Osteoblast (primary cell): ENCODE results near the gene THTPA. TPM values are rescaled to one million over a fixed set of nuclear protein-coding genes. Genes with fewer than 3 reads are reported as not detected.

ENCODE experiments used
- DNase-seq: peaks from one replicate; pipeline ENCODE4 v3.0.0; 2011; ENCODE audit warnings: low spot score, mixed read lengths; ENCODE audit not compliant: insufficient read length; ENCODE audit errors: missing footprints
- H2AFZ ChIP-seq: 2 replicates; pipeline ENCODE4 v1.6.0; 2011; ENCODE audit warnings: mild to moderate bottlenecking, low read length
- H3K27ac ChIP-seq: 2 replicates; pipeline ENCODE4 v1.5.1; 2011; ENCODE audit warnings: mild to moderate bottlenecking, low read depth, low read length, moderate library complexity
- H3K27me3 ChIP-seq: 2 replicates; pipeline ENCODE4 v1.6.0; 2012; ENCODE audit warnings: mild to moderate bottlenecking, control low read depth, inconsistent platforms, low read length, moderate library complexity; ENCODE audit not compliant: insufficient read depth
- H3K36me3 ChIP-seq: 2 replicates; pipeline ENCODE4 v1.5.1; 2011; ENCODE audit warnings: mild to moderate bottlenecking, low read length, control low read depth, moderate library complexity; ENCODE audit not compliant: insufficient read depth
- H3K4me1 ChIP-seq: 2 replicates; pipeline ENCODE4 v1.5.1; 2011; ENCODE audit warnings: mild to moderate bottlenecking, low read length, control low read depth, moderate library complexity; ENCODE audit not compliant: insufficient read depth
- H3K4me2 ChIP-seq: 2 replicates; pipeline ENCODE4 v1.6.0; 2011; ENCODE audit warnings: mild to moderate bottlenecking, low read length; ENCODE audit not compliant: insufficient read depth
- H3K4me3 ChIP-seq: fragments of 200-600 bp; sonication (generic); 3 replicates; pipeline ENCODE4 v1.5.1; 2012; ENCODE audit warnings: mild to moderate bottlenecking, low read length, inconsistent platforms; ENCODE audit not compliant: insufficient read depth
- H3K79me2 ChIP-seq: 2 replicates; pipeline ENCODE4 v1.6.0; 2012; ENCODE audit warnings: mild to moderate bottlenecking, low read length, control low read depth, inconsistent platforms; ENCODE audit not compliant: insufficient read depth
- H3K9me3 ChIP-seq: 2 replicates; pipeline ENCODE4 v1.5.1; 2011; ENCODE audit warnings: low read depth, low read length, control low read depth
- H4K20me1 ChIP-seq: 2 replicates; pipeline ENCODE4 v1.6.0; 2012; ENCODE audit warnings: mild to moderate bottlenecking, low read length, control low read depth; ENCODE audit not compliant: insufficient read depth
- CTCF ChIP-seq: IDR thresholded peaks from 2 replicates; pipeline ENCODE4 v1.5.1; 2011; ENCODE audit warnings: mild to moderate bottlenecking, low read depth, low read length, moderate library complexity; ENCODE audit errors: extremely low read depth
- total RNA-seq: library from RNA; depleted of rRNA; stranded (reverse); fragments of >200 nt; gene quantifications from 2 replicates; pipeline ENCODE4 v1.2.3, GENCODE V29; 2012

The THTPA gene
- total RNA-seq, 1 donor, result 27.5 TPM

GRCh38 chr14:23537351-23538049, 18.6 kb upstream of the THTPA start:
- H4K20me1 ChIP-seq, result no peaks in the 10 kb centered on the region
- TF ChIP-seq CTCF, result no peak
- DNase-seq, result peak; percentile 66

GRCh38 chr14:23538050-23538718, 17.9 kb upstream of the THTPA start:
- DNase-seq, result no peak
- no peaks in the 10 kb centered on the region for H3K9me3 ChIP-seq
- no peak overlapping the region for H3K4me2 ChIP-seq
- H2AFZ ChIP-seq, result no peak overlapping the region
- H3K36me3 ChIP-seq, result peaks cover 3% of the 10 kb centered on the region
- peaks cover 12% of the 10 kb centered on the region for H3K4me1 ChIP-seq
- TF ChIP-seq CTCF, result no peak
- no peaks in the 10 kb centered on the region for H4K20me1 ChIP-seq
- H3K27me3 ChIP-seq, result no peaks in the 10 kb centered on the region
- H3K4me3 ChIP-seq, result no peak overlapping the region
- H3K79me2 ChIP-seq, result no peaks in the 10 kb centered on the region
- H3K27ac ChIP-seq, result no peak overlapping the region

More at GRCh38 chr14:23537351-23538049, 18.6 kb upstream of the THTPA start:
- Histone ChIP-seq H3K36me3 (no peaks in the 10 kb centered on the region), H3K27me3 (no peaks in the 10 kb centered on the region), H3K79me2 (no peaks in the 10 kb centered on the region), H3K4me2 (no peak overlapping the region), H3K27ac (no peak overlapping the region), H3K4me3 (no peak overlapping the region), H3K9me3 (no peaks in the 10 kb centered on the region), H3K4me1 (peaks cover 12% of the 10 kb centered on the region), H2AFZ (no peak overlapping the region)

- no peak overlapping the region for H3K4me2 ChIP-seq
These were observed 17.3 kb upstream of the THTPA start for GRCh38 chr14:23538785-23539184.

More at GRCh38 chr14:23538785-23539184, 17.3 kb upstream of the THTPA start:
- Histone ChIP-seq H3K27ac (no peak overlapping the region), H3K36me3 (peaks cover 5% of the 10 kb centered on the region), H3K4me3 (no peak overlapping the region), H2AFZ (peak overlapping the region; percentile 73), H3K9me3 (no peaks in the 10 kb centered on the region), H3K4me1 (peaks cover 12% of the 10 kb centered on the region), H3K27me3 (no peaks in the 10 kb centered on the region), H3K79me2 (no peaks in the 10 kb centered on the region), H4K20me1 (no peaks in the 10 kb centered on the region)
- DNase-seq, result peak; percentile 91
- TF ChIP-seq CTCF, result no peak
